GM18909 (cell line): ENCODE measurements around the gene TLCD1.
A peak's percentile ranks its signal among the peaks of the same experiment; 100 is the strongest.
"Not testable (repeated sequence)": the region's sequence is repeated elsewhere in the genome, so short reads cannot be mapped to it uniquely, and the experiment has no call there.

Experiments used
- ATAC-seq: cut with Tn5 transposase; IDR thresholded peaks from one replicate; pipeline ENCODE4 v1.9.1; 2021; ENCODE audit warnings: mild to moderate bottlenecking; ENCODE audit not compliant: unreplicated experiment, poor library complexity

The TLCD1 gene

DNA sequence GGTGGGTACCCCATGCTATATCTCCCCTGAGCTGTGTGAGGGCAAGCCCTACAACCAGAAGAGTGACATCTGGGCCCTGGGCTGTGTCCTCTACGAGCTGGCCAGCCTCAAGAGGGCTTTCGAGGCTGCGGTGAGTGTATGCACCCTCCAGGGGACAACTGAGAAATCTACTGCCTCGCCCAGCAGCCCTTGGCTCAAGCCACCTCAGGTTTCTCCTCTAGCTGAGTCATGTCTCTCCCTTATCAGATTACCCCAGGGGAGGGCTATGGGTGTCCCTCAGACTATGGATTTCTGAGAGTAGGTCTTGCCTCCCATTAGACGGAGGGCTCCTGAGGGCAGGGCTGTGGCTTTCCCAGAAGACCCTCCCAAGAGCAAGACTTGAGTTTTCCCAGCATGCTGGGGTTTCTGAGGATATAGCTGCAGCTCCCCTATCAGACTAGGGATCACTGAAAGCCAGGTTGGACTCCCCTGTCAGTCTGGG, 9.2 kb upstream of the TLCD1 start:
- no peak for ATAC-seq

DNA sequence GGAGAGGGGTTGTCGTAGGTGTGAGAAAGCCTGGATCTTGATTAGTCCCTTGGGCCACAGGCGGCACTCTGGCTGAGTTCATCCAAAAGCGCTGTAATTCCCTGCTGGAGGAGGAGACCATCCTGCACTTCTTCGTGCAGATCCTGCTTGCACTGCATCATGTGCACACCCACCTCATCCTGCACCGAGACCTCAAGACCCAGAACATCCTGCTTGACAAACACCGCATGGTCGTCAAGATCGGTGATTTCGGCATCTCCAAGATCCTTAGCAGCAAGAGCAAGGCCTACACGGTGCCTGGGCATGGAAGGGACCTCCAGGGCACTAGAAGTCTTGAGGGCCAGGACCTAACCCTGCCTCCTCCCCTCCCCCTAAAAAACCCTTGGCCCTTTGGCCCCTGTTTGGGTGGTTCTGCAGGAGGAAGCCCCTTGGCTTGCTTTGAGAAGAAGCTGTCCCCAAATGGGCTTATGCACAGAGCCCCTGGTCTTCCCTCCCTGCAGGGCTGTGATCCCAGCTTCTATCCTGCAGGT, 8.7 kb upstream of the TLCD1 start:
- ATAC-seq, result no peak

DNA sequence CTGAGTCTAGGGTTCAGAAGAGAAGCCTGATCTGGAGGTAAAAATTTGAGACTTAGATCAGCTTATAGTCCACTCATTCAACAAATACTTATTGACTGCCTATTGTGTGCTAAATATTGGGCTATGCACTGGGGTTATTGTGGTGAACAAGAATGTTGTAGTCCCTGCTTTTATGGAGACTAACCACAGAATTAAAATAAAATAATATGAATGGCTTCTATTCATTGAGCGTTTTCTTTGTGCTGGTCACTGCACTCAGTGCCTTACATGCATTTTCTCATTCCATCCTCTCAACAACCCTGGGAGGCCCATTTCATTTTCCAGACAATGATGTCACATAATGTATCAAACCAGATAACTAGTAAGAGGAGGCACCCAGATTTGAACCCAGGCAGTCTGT, 7.3 kb upstream of the TLCD1 start:
- ATAC-seq, result no peak

DNA sequence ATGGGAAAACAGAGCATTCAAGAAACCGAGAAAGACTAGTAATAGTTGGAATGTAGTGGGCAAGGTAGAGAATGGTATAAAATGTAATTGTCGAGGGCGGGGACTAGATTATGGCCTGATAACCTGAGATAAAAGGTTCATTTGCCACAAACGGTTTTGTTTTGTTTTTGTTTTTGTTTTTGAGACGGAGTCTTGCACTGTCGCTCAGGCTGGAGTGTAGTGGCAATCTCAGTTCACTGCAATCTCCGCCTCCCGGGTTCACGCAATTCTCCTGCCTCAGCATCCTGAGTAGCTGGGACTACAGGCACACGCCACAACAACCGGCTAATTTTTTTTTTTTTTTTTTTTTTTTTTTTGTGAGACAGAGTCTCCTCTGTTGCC, 3.9 kb upstream of the TLCD1 start:
- no peak for ATAC-seq

DNA sequence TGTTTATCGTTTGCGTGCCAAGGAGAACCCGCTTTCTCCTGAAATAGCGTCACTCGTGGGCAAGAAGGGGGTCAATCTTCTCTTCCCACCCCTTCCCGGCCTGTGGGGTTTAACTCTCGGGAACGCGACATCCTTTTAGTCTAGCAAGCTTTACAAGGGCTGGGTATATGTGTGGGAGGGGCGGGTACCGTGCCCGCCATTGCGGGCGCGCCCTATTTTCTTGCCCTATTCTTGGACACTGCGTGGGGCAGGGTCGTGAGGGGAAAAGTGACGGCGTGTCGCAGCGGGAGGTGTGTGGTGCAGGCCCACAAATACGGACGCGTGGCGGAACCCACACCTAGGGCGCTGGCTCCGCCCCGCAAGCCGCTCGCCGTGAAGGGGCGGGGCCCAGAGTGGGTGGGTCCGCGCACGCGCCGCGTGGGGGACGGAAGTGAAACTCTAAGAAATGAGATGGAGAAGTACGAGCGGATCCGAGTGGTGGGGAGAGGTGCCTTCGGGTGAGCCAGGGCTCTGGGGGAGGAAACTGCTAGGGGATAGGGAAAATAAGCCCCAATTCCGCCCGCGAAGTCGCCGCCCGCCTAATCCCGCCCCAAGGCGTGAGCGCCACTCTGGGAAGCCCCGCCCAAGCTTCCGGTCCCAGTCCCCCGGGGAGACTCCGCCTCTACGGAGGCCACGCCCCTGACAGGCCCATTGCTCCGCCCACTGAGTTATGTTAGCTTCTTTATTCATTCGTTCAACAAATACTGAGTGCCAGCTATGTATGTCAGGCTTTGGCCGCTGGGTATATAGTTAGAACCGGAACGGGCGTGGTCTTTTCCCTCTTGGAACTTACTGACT, 2.5 kb upstream of the TLCD1 start, which contains the start of gene NEK8:
Gene NEK8 (plus strand): TSS at position 425 of the 837 bp plus-strand sequence. CDS start 26 bp downstream, at position 451.
- ATAC-seq, result peak; percentile 38

DNA sequence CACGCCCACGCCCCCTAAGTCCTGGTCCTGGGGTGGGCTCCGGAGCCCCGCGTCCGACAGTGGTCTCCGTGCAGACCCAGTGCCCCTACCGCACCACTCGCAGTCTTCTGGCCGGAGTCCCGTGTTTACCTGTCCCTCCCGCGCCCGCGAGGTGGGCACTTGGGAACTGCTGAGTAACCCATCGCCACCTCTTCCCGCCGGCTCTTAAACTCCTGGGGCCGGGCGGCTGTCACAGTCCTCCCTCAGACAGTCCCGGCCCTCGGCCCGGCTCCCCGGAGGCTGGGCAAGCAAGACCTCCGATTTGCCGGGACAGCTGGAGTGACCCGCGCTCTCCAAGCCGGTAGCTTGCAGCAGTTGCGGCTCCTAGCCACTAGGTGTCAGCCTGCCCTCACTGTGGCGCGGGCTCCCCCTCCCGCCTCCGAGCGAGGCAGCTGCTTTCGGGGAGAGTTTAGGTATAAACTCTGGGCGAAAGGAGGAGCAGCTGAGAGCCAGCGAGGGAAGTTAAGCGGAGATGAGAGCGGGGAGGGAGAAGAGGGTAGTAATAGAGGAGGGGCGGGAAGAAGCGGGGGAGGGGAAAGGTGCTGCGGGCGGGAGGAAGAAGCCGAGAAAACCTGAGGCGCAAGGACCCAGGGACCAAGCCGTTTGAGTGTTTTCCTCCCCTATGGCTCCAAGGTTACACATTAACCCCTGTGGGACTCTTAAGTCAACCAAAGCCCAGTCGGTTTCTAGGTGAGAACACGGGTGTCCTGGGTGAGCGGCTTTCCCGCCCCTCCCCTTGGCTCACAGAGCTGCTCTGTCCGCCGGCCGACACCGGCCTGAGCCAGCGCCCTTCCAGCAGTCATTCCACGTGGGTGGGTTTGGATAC, 826 bp upstream of the TLCD1 start:
- peak; percentile 46 for ATAC-seq

DNA sequence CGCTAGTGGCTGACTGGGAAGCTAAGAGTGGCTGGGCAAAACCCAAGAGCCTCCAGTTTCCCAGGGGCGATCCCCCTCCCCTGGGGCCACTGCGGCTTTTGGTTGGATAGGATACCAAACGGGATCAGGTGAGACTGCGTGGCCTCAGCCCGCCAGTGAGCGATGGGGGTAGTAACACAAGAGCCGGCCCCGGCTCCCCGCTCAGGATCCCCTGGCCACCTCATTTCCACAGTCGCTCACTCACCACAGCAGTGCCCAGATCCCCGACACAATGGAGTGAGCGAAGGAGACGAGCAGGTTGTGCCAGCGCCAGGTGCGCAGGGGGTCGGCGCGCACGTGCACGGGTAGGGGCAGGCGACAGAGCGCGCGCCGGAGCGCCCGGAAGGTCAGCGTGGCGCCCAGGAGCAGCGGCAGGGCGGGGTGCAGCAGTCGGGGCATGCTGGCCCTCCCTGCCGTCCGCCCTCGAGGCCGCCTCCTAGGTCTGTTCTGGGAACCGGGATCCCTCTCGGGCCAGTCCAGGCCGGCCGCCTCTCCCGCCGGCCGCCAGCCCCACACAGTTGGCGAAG, 290 bp downstream of the TLCD1 start:
- peak; percentile 5 for ATAC-seq

DNA sequence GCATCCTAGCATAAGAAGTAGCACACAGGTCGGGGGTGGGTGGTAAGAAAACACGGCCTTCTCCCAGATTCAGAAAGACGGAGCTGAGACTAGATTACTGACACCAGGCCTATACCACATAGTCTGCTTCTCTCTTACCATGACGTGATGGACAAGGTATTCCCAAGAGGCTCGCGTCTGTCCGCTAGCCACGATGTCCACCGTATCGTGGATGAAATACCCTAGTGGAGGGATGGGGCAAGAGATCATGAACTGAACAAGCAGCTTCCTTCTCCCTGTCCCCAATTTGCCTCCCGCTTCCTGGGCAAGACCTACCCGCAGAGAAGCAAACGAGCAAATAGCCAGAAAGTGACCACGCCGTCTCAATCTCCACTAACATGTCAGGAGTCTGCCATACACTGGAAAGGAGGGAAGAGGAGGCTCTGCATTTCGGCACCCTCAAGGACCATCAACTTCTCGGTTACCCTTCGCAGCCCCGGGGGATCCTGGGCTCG, 820 bp downstream of the TLCD1 start:
- no peak for ATAC-seq

DNA sequence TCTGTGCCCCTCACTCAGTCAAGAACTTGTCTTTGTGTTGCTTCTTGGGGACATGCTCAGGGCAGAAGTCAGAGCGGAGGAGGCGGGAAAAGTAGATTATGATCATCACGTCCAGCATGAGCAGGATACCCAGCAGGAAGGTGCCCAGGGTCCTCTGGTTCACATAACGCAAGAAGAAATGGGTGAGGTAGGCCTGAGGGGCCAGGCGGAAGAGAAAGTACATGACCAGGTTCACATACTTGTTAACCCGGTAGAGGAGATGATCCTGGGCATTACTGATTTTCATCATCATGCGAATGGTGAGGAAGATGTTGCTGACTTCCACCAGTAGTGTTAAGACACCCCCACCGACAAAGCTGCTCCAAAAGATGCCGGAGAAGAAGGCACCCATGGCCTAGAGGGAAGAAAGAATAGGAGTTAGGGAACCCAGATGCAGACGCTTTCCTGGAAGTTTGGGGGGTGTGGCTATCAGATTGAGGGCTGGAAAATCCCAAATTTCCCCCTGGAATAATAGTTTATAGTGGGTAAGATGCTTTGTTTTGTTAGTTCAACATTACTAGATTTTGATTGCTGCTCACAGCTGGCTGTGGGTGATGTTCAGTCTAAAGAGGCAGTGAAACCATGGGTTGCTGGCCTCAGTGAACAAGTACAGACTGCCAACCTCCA, 1.4 kb downstream of the TLCD1 start:
- ATAC-seq, result no peak

DNA sequence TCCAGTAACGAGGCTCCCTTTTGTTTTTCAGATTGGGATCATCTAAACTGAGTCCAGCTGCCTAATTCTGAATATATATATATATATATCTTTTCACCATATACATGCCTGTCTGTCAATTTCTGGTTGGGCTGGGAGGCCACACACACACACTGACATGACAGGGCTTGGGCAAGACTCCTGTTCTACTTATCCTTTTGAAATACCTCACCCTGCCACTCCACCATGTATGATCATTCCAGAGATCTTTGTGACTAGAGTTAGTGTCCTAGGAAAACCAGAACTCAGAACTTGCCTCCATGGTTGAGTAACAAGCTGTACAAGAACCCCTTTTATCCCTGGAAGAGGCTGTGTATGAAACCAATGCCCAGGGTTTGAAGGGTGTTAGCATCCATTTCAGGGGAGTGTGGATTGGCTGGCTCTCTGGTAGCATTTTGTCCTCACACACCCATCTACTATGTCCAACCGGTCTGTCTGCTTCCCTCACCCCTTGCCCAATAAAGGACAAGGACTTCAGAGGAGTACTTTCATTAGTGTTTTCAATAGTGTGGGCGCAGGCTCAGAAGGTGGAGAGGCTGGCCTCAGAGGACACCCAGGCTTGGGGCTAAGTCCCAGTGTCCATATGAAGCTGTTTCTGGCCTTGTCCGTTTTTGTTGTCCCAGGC, 2.1 kb downstream of the TLCD1 start:
- not testable (repeated sequence) for ATAC-seq

DNA sequence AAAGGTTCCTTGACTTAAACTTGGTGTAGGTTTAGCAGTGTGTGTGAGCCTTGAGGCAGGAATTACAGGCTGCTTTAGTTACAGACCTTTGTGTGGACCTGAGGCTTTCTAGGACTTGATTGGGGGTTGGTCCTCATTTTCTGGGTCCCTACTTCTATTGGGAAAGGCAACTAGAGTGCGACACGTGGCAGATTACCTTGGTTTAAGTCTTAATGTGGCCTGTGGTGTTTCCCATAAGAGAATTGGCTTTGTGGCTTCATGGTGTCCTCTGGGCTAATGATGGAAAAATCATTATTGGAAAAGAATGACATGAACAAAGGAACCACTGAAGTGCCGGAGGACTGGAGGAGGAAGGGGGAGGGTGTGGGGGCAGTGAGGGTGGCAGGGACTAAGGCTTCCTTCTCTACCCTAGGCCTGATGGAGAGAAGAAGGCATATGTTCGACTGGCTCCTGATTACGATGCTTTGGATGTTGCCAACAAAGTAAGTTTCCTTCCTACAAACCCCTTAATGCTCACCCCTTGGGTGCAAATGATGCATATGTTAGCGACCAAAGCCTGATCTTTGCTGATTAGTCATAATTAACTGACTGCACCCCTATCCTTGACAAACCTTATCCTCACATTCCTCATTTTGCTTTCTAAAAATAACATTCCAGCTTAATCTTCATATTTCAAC, 2.7 kb downstream of the TLCD1 start:
- ATAC-seq, result no peak

DNA sequence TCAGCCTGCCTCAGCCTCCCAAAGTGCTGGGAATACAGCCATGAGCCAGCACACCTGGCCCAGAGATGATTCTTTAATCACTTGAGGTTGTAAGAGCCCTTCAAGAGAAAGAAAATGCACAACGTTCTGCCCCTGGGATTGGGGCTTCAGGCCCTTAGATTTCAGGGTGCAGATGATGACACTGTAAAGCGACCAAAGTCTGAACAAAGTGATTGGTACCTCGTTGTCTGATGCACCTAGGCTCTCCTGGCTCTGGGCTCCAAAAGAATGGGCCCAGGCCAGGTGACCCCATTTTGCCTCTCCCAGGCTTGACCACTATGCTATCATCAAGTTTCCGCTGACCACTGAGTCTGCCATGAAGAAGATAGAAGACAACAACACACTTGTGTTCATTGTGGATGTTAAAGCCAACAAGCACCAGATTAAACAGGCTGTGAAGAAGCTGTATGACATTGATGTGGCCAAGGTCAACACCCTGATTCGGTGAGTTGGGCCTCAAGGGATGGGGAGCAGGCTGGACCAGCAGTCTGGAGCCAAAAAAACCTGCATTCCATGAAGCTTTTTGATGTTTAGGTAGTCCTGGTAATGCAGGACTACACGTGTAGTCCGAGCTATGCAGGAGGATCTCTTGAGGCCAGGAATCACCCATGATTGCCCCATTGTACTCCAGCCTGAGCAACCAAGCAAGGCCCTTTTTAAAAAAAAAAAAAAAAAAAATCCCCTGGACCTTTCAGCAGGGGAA, 3.4 kb downstream of the TLCD1 start:
- no peak for ATAC-seq

DNA sequence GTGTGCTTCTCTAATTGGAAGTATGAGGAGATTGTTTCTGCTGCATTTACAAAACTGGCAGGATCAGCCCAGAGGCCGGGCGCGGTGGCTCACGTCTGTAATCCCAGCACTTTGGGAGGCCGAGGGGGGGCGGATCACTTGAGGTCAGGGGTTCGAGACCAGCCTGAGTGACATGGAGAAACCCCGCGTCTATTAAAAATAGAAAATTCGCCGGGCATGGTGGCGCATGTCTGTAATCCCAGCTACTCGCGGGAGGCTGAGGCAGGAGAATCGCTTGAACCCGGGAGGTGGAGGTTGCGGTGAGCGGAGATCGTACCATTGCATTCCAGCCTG, 5.1 kb downstream of the TLCD1 start:
- not testable (repeated sequence) for ATAC-seq

DNA sequence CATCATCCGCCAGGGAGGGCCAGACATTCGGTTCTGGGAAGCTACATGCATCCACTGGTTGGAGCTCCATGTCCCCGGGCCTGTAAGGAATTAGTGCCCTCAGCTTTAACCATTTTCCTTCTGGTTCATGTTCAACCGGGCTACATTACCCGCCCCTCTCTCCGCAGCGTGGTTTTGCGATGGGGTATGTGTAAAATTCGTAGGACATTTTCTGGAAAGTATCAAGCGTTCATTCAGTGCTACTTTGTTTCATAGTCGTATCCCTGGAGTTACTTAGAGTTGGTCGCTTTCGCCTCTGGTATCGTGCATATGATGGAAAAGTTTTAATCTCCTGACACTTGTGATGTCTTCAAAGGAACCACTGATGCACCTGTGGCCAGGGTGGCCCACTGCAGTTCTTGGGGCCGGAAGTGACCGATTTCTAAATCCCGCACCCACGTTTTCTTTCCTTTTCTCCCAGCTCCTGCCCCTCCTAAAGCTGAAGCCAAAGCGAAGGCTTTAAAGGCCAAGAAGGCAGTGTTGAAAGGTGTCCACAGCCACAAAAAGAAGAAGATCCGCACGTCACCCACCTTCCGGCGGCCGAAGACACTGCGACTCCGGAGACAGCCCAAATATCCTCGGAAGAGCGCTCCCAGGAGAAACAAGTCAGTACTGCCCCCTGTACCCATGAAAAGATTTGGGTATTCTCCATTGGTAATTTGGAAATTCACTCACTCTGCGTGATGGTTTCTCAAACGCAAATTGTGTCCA, 5.6 kb downstream of the TLCD1 start:
- no peak for ATAC-seq

DNA sequence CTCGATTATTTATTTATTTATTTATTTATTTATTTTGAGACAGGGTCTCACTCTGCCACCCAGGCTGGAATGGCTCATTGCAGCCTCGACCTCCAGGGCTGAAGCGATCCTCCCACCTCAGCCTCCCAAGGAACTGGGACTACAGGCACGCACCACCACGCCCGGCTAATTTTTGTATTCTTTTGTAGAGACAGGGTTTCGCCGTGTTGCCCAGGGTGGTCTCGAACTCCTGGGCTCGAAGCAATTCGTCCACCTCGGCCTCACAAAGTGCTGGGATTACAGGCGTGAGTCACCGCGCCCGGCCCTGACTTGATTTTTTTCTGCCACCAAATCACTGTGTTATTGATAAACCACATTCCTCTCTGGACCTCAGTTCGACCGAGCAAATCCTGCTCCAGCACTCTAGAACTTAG, 7.0 kb downstream of the TLCD1 start:
- ATAC-seq, result peak; percentile 1

DNA sequence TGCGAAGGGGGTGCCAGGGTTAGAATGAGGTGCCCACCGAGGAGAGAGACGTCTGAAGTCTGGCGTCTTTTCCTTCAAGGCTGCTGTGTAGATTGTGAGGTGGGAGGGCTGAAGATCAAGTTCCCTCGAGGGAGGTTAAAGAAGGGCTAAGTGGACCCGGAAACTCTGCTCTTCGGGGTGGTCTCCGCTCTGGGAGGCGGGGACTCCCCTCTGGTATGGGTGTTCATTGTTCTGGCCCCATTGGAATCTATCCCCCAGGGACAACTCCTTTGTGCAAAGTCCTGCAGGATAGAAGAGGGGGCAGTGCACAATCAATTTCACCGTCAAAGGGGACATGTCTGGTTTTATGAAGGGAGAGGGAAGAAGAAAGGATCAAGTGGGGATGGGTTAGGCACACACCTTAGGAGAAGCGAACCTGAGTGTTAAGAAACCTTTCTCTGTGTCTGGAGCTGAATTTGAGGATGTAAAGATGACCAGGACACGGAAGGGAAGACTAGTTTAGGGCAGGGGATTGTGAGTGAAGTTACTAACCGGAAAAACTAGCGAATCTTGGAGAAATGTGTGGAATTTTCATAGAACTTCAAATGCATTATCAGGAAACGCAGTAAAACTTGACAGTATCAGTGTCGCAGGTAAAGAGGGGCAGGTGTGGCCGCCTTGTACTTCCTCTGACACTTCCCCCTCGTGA, 7.6 kb downstream of the TLCD1 start:
- ATAC-seq, result no peak
